Lung (tissue), 12 donors: ENCODE data around the gene POLA1. TPM values are rescaled to one million over a fixed set of nuclear protein-coding genes. Genes with fewer than 3 reads are reported as not detected.

Source experiments
- ATAC-seq: fragments of 200-7000 bp; cut with Tn5 transposase; one replicate; pipeline ENCODE4 v1.9.1; 2020; ENCODE audit warnings: moderate number of reproducible peaks; ENCODE audit not compliant: insufficient read depth, low FRiP score
- DNase-seq, 3 donors: peaks; one replicate each; pipeline ENCODE4 v3.0.0-alpha.2; 2013 to 2017
- H3K27ac ChIP-seq, 2 donors: one replicate each; pipeline ENCODE4 v1.5.1; 2013; ENCODE audit warnings: mild to moderate bottlenecking in 2 of 2, moderate library complexity in 2 of 2, control low read depth in 1 of 2, inconsistent platforms in 1 of 2, low read depth in 1 of 2, low read length in 1 of 2
- H3K27me3 ChIP-seq, 3 donors: one replicate each; pipeline ENCODE4 v1.5.1; 2013; ENCODE audit warnings: low read length in 2 of 3; ENCODE audit not compliant: control insufficient read depth in 3 of 3, insufficient read depth in 3 of 3
- H3K36me3 ChIP-seq, 4 donors: one replicate each; pipeline ENCODE4 v1.5.1; 2013; ENCODE audit warnings: low read length in 4 of 4, mild to moderate bottlenecking in 1 of 4, moderate library complexity in 1 of 4; ENCODE audit not compliant: control insufficient read depth in 4 of 4, insufficient read depth in 4 of 4
- H3K4me1 ChIP-seq, 5 donors: one replicate each; pipeline ENCODE4 v1.5.1; 2013; ENCODE audit warnings: low read length in 5 of 5, mild to moderate bottlenecking in 2 of 5, moderate library complexity in 1 of 5; ENCODE audit not compliant: control insufficient read depth in 5 of 5, insufficient read depth in 5 of 5
- H3K4me3 ChIP-seq: one replicate; pipeline ENCODE4 v1.5.1; 2013; ENCODE audit warnings: mild to moderate bottlenecking, control low read depth, moderate library complexity
- H3K9ac ChIP-seq, 2 donors: one replicate each; pipeline ENCODE4 v1.5.1; 2013; ENCODE audit warnings: low read length in 2 of 2, control low read depth in 1 of 2; ENCODE audit not compliant: insufficient read depth in 1 of 2
- H3K9me3 ChIP-seq, 4 donors: one replicate each; pipeline ENCODE4 v1.5.1; 2013; ENCODE audit warnings: low read length in 3 of 4, mild to moderate bottlenecking in 1 of 4, moderate library complexity in 1 of 4; ENCODE audit not compliant: control insufficient read depth in 4 of 4, insufficient read depth in 3 of 4
- CTCF ChIP-seq: IDR thresholded peaks from 2 replicates; pipeline ENCODE4 v1.5.1; 2012; ENCODE audit warnings: mild to moderate bottlenecking; ENCODE audit errors: control extremely low read depth, extremely low read depth
- WGBS, 2 donors: extraction: QIAGEN DNeasy Blood & Tissue Kit; methylation state at CpG; one replicate each; pipeline ENCODE4 v1.1.7; 2013; 5-methylcytosine and 5-hydroxymethylcytosine counted together
- polyA plus RNA-seq, 2 donors: library from polyadenylated mRNA; stranded (reverse); fragments of 200-250 nt; gene quantifications; one replicate each; pipeline ENCODE4 v1.2.1, GENCODE V29; 2013
- total RNA-seq, 2 donors: library from RNA; depleted of rRNA in 1 of 2; stranded (reverse); fragments of >200 nt in 1 of 2; gene quantifications; one replicate each; pipeline ENCODE4 v1.2.1, GENCODE V29; 2014 to 2021
- donor health status: control.
- donor health status: control.
- donor health status: Bipolar disorder and iron deficiency.
- donor health status: healthy.
- donor health status: DM: yes; HTN: yes; CAD: no.

Gene POLA1
- total and polyA plus RNA-seq, 4 donors, result 2.4 to 18.7 (median 6.1) TPM

- 82 to 93% methylated on average over 7 of the region's 7 CpGs for WGBS, 2 donors
- Histone ChIP-seq H3K4me1 (no peaks in the 10 kb centered on the region), H3K36me3 (no peaks in the 10 kb centered on the region), H3K9me3 (no peaks in the 10 kb centered on the region), H3K9ac (no peak overlapping the region), H3K4me3 (no peak overlapping the region), H3K27ac (no peak overlapping the region), H3K27me3 (peaks cover 0 to 8% (median 2%) of the 10 kb centered on the region in 3 donors)
- ATAC-seq (no peak), DNase-seq (no peak)
- TF ChIP-seq CTCF, result no peak
These were observed 10.8 kb upstream of the POLA1 start for GRCh38 chrX:24682739-24683432.

- TF ChIP-seq CTCF, result no peak
- no peaks in the 10 kb centered on the region for H3K4me1 ChIP-seq
- H3K9me3 ChIP-seq, result no peaks in the 10 kb centered on the region
- 83 to 91% methylated on average over 2 of the region's 2 CpGs for WGBS, 2 donors
- ATAC-seq, result no peak
- H3K27ac ChIP-seq, result no peak overlapping the region
- no peaks in the 10 kb centered on the region for H3K36me3 ChIP-seq
- H3K27me3 ChIP-seq, result peaks cover 0 to 8% (median 2%) of the 10 kb centered on the region in 3 donors
- H3K4me3 ChIP-seq, result no peak overlapping the region
- no peak for DNase-seq
- no peak overlapping the region for H3K9ac ChIP-seq
These were observed 9.7 kb upstream of the POLA1 start for GRCh38 chrX:24684048-24684447.

- TF ChIP-seq CTCF, result no peak
- Histone ChIP-seq H3K27ac (no peak overlapping the region), H3K9me3 (peaks cover 0 to 5% (median 0%) of the 10 kb centered on the region in 4 donors), H3K36me3 (no peaks in the 10 kb centered on the region), H3K27me3 (peaks cover 0 to 5% (median 4%) of the 10 kb centered on the region in 3 donors), H3K4me3 (no peak overlapping the region), H3K4me1 (peaks cover 0 to 10% (median 0%) of the 10 kb centered on the region in 5 donors), H3K9ac (no peak overlapping the region)
- ATAC-seq (no peak), DNase-seq (no peak)
- WGBS, 2 donors, result 82 to 85% methylated on average over 4 of the region's 4 CpGs
These were observed 1.4 kb upstream of the POLA1 start for GRCh38 chrX:24692305-24692704.
